ENCODE measurements around the gene COL24A1.

GRCh38 chr1:85865213-85865612 lies 291.4 kb downstream of the COL24A1 start:
- no peak for TF ChIP-seq CTCF (IDR thresholded peaks at IDR 0.05)
- TF ChIP-seq POLR2A (IDR thresholded peaks at IDR 0.05; ENCODE audit: low read depth) = no peak
